GM18520 (cell line): ENCODE results near the gene GABRD.

Source experiments
- ATAC-seq: cut with Tn5 transposase; IDR thresholded peaks from one replicate; pipeline ENCODE4 v1.9.1; 2021; ENCODE audit not compliant: unreplicated experiment

Gene GABRD

DNA sequence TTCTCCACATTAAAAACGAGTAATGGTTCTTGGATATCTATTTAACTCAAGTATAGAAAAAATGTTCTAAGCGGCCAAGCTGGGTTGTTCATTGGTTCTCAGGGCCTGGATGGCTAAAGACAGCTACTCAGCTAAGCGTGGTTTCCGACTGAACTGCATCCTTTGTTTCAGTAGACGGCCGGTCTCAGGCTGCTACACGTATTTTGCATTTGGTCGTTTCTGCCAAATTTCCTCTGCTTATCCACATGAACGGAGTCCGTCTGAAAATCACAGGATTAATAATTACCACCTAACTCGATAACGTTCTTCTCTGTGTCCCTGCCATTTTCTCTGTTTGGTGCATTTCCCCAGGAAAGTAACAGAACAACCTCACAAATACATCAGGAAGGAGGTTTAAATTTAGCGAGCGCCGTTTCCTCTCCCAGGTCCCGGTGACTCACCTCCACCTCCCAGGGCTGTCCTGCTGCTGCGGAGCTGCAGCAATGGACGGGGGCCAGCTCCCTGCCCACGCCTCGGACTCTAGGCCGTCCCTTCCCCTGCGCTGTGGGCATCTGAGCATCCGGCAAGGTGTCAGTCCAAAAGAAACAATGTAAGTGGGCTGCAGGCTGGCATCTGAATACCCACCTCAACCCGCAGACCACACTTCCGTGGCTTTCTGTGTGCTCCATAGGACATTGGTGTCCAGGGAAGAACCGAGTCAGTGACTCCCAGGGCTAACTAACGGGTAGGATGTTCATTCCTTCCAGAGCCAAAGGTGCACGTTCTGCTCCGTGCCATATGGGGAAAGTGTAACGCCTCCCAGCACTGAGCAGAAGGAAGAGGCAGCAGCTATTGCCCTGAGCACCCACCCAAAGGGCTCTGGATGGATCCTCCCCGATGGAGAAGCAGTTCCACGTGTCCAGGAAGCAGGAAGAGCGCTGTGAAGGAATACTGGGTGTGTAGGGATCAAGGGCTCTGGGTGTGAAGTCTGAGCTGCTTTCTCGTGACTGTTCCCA, 4.1 kb upstream of the GABRD start:
- no peak for ATAC-seq

DNA sequence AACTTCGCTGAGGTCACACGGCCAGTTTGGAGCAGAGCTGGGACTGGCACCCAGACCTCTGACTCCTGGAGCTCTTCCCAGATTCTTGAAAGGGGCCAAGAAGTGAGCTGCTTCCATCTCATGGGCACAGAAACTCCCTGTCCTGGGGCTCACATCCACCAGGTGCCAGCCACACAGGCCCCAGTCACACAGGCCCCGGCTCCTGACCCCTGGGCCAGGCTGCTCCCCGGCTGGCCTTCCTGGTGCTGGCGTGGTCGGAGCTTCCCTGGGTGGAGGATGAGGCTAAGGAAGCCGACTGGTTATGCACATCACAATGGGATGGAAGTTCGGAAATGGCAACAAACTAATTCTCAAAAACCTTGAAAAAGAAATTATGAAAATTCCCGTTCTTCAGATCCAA, 3.0 kb upstream of the GABRD start:
- no peak for ATAC-seq

DNA sequence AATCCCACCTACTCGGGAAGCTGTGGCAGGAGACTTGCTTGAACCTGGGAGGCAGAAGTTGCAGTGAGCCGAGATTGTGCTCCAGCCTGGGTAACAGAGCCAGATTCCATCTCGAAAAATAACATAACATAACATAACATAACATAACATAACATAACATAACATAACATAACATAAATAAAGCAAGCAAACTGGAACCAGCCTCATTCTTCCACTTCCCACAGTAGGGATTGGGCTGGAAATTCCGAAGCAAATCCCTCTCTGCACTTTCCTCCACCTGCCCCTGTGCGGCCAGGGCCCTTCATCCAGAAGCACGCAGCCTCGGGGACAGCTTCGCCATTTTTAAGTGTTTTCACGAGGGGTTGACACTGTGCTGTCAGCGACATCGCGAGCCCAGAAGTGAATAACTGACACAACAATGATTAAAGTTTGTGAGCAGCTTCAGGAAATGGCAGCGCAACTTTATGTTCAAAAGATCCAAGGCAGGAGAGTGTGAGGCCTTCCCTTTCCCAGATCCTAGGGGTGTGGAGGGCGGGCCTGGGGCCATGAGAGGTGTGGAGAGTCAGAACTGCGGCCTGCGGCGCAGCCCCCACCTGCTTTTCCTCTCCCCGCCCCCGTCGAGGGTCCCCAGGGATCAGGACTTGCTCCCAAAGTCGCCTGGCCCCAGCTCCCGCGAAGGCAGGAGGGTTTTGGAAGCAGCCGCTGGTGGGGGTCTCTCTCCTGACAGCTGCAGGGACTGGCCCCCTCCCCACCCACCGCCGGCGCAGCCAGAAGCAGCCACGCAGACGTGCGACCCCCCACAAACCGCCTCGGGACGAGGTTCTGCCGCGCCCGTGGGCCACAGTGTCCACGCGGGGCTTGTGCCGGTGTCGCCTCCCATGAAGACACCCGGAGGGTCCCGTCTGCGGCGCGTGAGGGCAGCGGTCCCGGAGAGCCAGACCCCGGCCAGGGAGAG, 651 bp upstream of the GABRD start:
- ATAC-seq = no peak

DNA sequence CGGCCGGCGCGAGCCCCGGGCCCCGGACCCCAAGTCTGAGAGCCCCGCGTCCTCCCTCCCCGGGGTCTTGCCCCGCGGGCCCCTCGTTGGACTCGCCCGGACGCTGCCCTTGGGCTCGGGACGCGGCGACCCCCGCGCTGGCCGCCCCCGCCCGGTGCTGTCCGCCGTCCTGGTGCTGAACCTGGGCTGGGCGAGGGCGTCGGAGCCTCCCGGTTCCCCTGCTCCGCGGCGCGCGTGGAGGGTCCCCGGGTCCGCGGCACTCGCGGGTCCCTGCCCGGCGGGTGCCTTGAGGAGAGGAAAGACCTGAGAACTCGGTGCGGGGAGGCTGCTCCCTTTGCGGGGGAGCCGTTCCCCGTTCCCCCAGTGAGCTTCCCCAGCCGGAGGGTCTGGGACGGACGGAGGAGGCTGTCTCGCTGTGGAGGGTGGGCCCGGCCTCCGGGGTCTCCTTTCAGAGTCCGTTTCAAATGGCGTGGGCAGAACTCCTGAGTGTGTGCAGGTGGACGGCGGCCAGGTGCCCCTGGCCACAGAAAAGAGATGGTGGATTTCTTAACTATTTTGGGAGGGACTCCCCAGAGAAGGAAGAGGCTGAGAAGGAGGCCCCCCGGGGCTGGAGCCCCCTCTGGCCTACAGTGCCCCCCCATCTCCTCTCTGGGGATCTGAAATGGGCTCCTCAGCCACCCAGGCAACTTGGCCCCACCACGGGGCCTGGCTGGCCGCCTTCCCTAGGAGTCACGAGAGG, 595 bp downstream of the GABRD start:
- no peak for ATAC-seq

DNA sequence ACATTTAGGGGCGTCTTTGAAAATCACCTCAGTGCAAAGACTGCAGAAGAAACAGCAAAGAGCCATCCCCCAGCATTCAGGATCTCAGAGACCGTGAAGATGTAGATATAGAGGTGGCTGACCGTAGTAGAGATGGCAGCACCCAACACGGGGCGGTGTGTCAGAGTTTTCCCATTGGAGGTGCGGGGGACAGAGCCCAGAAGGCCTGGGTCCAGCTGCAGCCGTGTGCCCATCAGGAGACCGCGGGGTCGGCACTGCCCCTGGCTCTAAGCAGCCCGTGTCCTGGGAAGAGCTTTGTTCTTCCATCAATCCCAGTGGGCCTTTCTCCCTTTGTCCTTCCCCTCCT, 1.1 kb downstream of the GABRD start:
- no peak for ATAC-seq

DNA sequence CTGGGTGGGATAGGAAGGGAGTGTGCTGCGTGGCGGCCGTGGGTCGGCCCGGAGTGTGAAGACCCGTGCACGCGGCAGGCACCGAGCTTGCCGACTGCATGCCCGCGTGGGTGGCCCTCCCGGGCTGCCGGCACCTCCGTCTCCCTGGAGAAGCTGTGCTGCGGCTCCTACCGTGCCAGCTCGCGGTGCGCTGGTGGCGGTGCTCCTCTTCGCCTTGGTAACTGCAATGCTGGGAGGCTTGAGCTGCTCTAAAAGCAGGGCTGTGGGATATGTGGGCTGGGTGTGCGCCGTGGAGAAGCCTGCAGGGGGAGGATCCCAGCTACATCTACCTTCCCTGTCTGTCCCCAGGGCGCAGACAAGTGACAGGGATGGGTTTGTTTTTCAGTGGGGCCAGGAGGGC, 2.4 kb downstream of the GABRD start:
- ATAC-seq = no peak

DNA sequence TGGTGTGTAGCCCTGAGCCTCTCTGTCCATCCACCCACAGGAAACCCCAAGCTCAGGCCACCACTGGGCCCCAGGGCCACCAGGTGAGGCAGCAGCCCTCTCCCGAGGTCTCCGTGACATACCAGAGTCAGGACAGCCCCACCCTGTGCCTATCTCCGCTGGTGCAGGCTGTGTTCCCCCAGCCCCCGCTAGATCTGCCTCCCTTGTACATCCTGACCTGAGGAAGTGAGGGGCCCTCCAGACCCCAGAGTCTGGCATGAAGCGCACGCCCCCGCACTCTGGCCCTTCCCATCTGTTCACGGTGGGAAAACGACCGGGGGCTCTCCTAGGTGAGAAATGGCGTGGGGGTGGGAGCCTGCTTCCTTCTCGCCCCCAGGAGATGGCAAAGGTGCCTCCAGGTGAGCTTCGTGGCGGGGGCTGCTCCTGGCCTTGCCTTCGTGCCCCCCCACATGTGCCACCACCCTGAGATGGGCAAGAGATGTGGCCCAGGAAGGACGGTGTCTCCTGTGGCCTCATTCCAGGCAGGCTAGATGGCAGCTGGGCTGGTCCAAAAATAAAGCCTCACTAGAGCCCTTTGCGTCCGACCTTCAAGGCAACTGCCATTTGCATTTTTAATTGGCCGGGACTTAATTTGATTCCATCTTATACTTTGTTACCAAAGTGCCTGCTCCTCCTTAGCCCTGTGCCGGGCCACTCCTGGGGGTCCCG, 3.1 kb downstream of the GABRD start:
- no peak for ATAC-seq

DNA sequence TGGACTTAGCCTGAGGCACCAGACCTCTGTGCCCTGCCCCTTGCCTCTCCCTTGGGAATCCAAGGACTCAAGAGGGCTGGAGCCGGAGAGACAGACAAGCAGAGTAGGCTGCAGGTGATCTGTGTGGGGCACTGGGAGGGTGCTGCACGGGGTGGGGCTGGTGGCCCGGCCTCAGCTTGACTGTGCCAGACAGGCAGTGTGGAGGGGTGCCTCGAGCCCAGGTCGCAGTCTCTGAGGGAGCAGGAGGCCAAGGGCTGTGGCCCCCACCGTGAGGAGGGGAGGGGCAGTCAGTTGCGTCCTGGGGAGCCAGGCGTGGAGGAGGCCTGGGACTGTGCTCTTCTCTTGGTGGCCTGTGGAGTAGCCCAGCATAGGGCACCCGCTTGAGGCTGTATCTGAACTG, 4.0 kb downstream of the GABRD start:
- no peak for ATAC-seq

DNA sequence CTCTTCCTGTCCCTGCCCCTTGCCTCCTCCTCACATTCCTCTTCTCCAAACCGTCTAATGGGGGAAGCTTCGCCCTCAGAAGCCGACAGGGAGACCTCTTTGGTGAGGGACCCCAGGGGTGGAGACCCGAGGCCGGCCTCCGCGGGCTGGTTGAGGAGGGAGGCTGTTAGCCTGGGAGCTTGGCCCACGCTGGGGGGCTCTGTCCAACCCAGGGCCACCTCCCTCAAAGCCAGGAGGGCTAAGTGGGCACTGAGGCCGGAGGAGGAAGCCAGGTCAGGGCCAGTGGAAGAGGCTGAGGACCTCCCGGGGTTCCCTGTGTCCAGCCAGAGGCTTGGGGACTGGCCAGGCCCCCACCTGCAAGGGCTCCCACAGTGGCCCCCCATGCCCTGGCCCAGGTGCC, 5.3 kb downstream of the GABRD start:
- ATAC-seq = no peak

DNA sequence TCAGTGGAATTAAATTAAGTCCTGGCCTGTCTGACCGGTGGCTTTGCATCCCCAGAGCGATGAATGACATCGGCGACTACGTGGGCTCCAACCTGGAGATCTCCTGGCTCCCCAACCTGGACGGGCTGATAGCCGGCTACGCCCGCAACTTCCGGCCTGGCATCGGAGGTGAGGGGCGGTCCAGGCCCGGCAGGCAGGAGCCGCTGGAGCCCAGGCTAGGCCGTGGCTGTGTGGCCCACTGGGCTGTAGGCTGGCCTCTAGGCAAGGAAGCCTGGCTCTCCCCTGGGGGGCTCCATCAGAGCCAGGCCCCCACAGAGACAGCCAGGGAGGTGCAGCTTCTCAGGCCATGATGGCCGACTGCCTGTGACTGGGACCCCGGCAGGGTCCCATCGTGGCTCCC, 5.7 kb downstream of the GABRD start:
- ATAC-seq = no peak

DNA sequence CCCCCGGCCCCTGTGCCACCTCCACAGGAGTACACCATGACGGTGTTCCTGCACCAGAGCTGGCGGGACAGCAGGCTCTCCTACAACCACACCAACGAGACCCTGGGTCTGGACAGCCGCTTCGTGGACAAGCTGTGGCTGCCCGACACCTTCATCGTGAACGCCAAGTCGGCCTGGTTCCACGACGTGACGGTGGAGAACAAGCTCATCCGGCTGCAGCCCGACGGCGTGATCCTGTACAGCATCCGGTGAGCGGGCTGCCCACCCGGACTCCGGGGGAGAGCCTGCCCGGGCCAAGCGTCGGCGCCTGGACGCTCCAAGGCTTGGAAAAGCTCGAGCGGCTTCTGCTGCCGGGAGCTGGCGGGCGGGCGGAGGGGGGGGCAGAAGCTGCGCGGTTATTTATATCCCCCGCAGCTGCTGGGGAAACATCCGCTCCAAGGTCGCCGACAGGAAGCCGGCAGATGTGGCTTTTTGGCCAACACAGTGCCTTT, 6.4 kb downstream of the GABRD start:
- ATAC-seq = no peak

DNA sequence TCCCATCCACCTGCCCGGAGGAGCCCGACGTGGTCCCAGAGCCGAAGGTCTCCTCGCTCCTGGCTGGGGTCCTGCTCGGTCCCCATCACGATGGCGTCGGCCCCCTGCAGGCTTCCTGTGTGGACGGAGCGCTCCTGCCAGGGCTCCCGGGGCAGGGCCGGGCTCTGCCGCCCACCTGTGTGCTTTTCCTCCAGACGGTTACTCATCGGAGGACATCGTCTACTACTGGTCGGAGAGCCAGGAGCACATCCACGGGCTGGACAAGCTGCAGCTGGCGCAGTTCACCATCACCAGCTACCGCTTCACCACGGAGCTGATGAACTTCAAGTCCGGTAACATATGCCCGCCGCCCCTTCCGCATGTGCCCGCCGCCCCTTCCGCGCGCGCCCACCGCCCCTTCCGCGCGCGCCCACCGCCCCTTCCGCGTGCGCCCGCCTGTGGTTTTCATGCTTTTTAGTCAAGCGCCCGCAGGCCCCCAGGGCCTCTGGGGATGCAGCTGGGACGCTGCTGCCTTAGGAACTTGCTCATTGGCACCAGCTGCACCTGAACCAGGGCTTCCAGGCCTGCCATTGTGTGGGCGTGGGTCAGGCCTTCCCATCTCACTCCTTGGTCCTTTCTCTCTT, 8.9 kb downstream of the GABRD start:
- no peak for ATAC-seq

DNA sequence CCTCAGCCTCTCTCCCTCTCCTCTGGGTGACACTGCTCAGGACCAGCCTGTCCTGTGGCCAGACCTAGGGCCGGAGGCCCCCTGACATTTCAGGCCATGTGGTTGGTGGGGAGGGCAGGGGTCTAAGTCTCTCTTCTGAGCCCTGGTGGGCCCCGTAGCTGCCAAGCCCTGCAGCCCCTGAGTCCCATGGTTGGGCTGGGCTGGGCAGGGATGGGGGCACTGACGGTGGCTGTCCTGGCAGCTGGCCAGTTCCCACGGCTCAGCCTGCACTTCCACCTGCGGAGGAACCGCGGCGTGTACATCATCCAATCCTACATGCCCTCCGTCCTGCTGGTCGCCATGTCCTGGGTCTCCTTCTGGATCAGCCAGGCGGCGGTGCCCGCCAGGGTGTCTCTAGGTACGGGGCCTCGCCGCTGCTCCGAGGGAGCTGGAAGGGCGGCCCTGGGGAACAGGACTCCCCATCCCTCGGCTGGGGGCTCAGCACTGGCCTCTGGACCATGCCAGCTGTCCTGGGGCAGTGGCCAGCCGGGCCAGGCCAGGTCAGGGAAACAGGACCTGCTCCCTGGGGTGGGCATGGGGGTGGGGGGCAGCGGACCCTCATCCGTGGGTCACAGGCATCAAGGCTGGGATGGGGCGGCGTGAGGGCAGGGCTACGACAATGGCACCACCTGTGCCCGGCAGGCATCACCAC, 9.9 kb downstream of the GABRD start:
- ATAC-seq = no peak

DNA sequence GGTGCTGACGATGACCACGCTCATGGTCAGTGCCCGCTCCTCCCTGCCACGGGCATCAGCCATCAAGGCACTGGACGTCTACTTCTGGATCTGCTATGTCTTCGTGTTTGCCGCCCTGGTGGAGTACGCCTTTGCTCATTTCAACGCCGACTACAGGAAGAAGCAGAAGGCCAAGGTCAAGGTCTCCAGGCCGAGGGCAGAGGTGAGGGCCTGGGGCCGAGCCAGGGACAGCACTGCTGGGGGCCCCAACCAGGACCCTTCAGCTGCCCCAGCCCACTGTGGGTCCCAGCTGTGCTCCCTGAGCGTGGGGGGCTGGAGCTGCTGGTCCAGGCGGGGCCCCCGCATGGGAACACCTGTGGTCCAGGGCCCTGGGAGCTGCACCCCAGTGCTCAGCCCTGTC, 10.4 kb downstream of the GABRD start:
- ATAC-seq = no peak

DNA sequence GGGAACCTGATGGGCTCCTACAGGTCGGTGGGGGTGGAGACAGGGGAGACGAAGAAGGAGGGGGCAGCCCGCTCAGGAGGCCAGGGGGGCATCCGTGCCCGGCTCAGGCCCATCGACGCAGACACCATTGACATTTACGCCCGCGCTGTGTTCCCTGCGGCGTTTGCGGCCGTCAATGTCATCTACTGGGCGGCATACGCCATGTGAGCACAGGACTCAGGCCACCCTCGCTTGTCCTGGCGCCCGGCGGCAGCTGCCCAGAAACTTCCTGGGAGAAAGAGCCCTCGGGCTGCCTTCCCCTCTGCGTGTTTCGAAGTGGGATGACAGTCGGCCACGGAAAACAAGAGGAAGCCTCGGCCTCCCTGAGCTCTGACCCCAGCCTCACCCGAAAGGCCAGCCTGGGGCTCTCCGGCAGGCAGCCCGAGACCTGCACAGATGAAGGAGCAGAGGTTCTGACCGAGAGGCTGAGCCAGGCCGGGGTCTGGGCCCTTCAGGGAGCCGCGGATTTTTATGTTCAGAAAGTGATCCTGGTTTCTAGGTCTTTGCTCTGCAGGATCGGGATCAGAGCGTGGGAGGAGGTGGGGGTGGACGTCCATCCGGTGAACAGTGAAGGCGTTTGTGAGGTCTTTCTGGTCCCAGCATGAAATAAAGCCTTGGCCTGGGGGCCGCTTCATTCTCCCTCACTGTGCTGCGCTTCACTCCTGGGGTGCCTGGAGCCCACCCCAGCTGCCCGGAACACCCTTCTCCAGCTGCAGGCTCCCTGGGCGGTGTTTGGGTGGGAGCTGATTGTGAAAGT, 11.1 kb downstream of the GABRD start:
- ATAC-seq = no peak

DNA sequence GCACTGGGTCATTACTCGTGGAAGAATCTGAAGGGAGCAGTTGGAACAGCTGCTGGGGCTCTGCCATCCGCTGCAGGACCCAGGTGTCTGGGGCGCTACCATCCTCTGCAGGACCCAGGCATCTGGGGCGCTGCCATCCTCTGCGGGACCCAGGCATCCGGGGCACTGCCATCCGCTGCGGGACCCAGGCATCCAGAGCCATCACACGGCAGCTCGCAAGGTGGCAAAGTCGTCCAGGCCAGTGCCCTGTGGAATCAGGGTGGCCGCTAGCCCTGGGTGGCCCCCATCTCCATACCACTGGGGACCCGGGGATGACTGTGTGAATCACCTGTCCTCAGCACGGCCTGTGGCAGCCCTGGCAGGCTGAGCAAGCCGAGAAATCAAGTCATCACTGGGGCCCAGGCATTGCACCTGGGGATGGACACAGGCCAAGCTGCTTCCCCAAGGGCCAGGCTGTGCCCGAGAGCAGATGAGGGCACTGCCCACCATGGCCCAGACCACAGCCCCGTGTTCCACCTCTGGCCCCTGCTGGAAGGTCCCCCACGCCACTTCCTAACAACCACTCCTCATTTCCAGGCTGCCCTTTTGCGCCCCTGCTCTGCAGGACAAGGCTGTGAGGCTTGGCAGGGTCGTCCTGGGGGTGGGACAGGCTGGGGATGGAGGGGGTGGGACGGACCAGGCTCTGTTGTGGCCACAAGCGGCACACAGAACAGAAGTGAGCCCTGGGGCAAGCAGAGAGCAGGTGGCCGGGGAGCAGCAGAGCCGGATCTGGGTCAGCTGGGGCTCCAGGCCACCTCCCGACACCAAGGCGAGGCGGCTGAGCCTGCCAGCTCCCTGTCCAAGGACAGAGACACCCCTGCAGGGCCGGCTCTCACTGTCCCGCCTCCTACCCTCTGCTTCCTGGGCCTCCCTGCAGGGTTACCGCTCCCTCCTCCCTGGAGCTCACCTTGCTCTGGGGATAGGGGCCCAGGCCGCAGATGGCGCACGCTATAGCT, 12.7 kb downstream of the GABRD start:
- ATAC-seq = no peak

DNA sequence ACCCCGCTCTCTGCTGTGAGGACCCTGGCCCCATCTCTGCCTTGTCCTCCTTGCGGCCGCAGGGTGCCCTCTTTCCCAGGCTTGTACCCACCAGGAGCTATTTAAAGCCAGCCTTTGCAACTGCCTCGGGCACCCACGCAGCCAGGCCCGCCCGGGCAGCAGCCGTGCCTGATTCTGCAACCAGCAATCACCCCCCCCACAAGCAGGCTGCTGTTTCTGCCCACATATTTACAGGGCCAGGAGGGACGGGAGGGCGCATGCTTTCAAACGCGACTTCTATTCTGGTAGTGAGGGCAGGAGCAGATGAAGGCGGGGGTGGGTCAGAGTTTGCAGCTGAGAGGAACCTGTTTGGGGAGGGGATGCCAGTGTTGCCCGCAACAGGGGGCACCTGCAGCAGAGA, 13.6 kb downstream of the GABRD start:
- ATAC-seq = no peak
